Measurements from ENCODE around the gene CEP128. TPM values are rescaled to one million over a fixed set of nuclear protein-coding genes. Genes with fewer than 3 reads are reported as not detected.

The CEP128 gene
- total RNA-seq, 1 donor from 2014 or later: 4.1 TPM

DNA sequence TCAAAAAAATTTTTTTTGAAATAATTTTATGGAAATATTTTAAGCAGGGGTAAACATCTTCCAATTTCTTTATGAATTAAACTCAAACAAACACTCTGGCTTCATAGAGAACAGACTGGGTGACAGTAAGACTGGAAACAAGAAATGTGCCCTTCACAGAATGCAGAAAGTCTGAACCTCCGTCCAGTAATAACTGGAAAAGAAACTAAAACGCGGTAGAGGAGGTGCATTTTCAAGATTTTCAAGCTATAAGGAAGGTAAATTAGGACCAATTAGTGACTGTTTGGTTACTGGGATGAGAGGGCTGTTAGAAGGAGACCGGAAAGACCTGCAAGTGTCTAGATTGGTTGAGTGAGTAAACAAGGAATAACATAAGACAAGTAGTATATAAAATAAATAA lies 245.7 kb downstream of the CEP128 start:
- DNase-seq (ENCODE audit: extremely low read depth, low read depth, low spot score): no peak

DNA sequence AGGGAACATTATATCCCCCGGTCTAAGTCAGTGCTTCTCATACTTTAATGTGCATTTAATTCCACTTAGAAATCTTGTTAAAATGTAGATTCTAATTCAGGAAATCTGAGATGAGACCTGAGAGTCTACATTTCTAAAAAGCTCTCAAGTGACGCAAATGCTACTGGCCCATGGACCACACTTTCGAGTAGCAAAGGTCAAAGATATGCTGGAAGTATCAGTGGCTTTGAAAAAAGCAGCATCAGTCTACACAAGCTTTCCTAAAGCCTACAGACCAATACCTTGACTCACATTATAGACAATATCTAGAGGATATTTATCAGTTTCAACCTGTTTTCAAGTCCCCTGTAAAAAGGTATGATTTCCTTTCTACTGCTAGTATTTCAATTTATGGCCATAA lies 248.6 kb downstream of the CEP128 start:
- DNase-seq (ENCODE audit: extremely low read depth, low read depth, low spot score): no peak

DNA sequence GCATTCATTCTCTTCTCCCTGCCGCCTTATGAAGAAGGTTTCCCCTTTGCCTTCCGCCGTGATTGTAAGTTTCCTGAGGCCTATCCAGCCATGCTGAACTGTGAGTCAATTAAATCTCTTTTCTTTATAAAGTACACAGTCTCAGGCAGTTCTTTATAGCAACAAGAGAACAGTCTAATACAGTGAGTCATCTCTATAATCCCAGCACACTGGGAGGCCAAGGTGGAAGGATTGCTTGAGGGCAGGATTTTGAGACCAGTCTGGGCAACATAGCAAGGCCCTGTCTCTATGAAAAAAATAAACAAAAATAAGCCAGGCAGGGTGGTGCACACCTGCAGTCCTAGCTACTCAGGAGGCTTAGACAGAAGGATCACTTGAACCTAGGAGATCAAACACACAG lies 259.9 kb downstream of the CEP128 start:
- DNase-seq (ENCODE audit: extremely low read depth, low read depth, low spot score): no peak

DNA sequence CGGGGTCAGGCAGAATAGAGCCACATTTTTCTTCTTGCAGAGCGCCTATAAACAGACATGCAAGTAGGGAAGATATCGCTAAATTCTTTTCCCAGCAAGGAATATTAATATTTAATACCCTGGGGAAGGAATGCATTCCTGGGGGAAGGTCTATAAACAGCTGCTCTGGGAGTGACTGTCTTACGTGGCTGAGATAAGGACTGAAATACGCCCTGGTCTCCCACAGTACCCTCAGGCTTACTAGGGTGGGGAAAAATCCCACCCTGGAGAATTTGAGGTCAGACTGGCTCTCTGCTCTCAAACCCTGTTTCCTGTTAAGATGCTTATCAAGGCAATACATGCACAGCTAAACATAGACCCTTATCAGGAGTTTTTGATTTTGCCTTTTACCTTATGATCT lies 262.3 kb downstream of the CEP128 start:
- no peak for DNase-seq (ENCODE audit: extremely low read depth, low read depth, low spot score)

DNA sequence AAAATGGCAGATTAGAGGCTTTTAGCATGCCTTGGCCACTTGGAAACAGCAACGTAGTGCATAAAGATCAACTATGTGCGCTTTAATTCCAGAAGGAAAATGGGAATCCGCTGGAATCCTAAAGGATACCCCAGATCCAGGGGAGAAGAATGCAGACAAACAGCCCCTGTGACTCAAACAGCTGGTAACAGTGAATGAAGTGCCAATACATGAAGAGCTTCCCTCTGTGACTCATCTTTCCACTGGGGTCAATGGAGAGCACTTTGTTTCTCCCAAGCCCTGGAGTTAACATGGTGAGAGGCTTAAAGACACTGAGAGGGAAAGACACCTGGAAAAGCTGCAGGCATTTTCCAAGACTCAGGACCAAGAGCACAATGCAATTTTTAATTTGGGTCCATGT lies 263.1 kb downstream of the CEP128 start:
- DNase-seq (ENCODE audit: extremely low read depth, low read depth, low spot score): no peak

DNA sequence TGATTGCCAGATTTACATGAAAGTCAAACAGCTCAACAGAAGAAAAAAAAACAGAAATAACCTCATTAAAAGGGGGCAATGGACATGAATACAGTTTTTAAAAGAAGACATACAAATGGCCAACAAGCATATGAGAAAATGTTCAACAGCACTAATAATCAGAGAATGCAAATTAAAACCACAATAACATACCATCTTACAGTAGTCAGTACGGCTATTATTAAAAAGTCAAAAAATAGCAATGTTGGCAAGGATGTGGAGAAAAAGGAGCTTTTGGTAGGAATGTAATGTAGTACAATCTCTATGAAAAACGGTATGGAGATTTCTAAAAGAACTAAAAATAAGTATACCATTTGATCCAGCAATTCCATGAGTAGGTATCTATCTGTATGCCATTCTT lies 272.1 kb downstream of the CEP128 start:
- DNase-seq (ENCODE audit: extremely low read depth, low read depth, low spot score): no peak

DNA sequence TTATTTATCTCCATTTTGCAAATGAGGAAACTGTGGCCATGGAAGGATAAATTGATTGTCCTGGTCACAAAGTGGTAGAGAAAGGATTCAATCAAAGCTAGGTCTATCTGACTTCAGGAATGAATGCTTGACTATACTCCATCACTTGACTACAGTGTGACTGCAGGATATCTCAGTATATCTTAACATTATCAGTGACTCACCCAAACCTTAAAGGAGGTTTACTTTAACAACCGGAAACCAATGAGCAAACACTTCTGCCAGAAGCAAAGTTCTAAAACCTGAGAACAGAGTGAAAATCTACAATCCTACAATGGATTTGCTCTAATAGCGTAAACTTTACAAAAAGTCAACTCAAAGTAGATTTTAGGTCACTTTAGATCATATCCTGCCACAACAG lies 277.0 kb downstream of the CEP128 start:
- peak; percentile 55 for DNase-seq (ENCODE audit: extremely low read depth, low read depth, low spot score)

DNA sequence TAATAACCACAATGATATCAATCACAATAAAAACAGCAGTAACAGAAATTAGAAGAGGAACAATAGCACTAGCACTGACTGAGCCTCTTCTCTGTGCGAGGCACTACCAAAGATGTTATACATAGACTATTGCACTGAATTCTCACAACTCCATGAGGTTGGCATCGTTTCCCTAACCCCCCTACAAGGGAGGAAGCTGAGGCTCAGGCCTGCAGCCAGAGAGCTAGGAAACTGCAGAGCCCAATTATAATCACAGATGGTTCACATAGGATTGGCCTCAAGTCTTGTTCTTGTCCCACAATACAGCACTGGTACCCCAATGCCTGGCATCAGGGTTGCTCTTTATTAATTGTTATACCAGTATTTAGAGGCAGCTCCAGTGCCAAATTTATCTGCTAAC lies 278.0 kb downstream of the CEP128 start:
- no peak for DNase-seq (ENCODE audit: extremely low read depth, low read depth, low spot score)

DNA sequence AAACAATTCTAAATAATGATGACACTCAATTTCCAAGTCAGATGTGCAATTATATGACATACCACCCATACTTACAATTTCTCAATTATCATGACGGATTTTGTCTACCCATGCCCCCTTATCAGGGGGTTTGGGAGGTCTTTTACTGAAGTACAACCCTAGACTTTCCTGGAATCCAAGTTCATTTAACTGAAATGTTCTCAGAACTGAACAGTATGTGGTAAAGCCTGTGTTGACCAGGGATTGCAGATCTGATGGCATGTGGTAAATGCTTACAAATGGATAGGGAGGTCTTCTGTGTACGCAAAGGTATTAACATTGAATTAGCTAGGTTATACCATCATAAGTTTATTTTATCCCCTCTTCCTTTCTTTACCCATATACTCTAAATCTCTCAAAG lies 281.8 kb downstream of the CEP128 start:
- DNase-seq (ENCODE audit: extremely low read depth, low read depth, low spot score): no peak

DNA sequence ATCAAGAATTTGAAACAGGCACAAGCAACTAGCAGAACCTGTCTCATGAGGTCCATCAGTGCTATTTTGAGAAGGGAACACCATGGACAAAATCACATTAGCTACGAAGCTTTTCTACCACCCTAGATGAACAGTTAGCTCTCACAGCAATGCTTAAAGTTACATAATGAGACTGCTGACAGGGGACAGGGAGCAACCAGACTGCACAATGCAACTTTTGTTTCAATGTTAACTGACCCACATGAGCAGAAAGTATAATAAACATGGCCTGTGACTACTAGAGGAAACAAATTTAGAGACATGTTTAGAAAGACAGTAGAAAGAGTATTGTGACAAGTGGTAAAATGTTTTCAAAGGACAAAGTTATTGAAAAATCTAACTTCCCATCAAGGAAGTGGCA lies 282.8 kb downstream of the CEP128 start:
- DNase-seq (ENCODE audit: extremely low read depth, low read depth, low spot score): no peak

DNA sequence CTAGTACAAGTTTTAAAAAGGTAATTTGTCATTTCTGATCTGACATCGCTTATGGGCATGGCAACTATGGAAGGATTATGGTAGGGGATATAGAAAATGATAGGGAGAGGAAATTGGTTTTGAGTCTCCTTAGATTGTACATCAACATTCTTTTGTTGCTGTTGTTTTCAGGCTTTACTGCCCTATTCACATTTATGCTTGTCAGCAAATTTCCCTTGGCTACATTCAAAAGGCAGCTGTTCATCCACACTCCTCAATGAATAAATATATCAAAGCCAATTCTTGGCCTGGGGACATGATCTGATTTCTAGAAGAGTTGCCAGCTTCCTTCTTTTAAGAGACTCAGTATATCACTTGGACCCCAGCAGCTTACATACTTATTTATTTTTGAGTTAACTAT lies 283.4 kb downstream of the CEP128 start:
- DNase-seq (ENCODE audit: extremely low read depth, low read depth, low spot score): no peak

DNA sequence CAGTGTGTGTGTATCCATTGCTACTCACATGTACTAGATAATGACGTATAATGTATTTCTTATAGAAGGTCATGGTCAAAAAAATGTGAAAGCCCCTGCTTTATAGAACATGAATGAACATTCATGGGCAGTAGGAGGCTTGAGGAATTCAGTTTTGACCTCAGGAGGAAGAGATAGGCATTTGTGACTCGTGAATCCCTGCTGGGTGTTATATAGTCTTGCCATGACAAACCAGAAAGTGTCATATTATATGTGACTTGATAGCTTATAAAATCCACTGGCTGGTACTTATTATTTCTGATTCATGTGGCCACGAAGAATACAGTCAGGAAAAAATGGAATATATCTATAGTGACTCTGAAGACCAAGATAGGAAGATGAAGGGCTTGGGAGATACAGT lies 287.6 kb downstream of the CEP128 start:
- DNase-seq (ENCODE audit: extremely low read depth, low read depth, low spot score): no peak

DNA sequence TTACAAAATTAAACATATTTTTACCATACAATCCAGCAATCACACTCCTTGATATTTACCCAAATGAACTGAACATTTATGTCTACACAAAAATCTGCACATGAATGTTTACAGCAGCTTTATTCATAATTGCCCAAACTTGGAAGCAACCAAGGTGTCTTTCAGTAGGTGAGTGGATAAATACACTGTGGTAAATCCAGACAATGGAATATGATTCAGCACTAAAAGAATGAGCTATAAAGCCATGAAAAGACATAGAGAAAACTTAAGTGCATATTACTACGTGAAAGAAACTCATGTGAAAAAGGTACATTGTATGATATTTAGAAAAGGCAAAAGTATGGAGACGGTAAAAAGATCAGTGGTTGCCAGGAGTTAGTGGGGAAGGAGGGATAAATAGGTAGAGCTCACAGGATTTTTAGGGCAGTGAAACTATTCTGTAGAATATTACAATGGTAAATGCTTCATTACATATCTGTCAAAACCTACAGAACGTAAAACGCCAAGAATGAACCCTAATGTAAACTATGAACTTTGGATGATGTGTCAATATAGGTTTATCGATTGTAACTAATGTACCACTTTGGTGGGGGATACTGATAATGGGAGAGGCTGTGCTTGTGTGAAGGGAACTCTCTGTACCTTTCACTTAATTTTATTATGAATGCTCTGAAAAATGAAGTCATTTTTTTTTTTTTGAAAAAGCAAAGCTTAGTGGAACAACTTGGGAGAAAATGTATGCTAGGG lies 295.7 kb downstream of the CEP128 start:
- DNase-seq (ENCODE audit: extremely low read depth, low read depth, low spot score): no peak

DNA sequence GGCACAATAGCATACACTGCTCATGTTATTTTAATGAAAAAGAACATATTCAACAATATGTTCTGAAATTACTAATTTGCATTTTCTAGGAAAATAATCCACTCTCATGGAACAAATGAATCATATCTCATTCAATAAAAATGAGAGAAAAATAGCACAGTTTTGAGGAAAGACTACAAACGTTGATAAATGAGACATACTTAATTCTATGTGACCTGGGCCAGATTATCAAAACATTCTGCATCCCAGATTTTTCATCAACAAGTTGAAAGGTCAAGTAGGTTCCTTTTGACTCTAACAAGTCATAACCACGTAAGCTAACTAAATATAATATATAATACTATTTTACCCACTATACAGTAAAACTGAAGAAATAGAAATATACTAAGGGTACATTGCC lies 296.7 kb downstream of the CEP128 start:
- no peak for DNase-seq (ENCODE audit: extremely low read depth, low read depth, low spot score)

DNA sequence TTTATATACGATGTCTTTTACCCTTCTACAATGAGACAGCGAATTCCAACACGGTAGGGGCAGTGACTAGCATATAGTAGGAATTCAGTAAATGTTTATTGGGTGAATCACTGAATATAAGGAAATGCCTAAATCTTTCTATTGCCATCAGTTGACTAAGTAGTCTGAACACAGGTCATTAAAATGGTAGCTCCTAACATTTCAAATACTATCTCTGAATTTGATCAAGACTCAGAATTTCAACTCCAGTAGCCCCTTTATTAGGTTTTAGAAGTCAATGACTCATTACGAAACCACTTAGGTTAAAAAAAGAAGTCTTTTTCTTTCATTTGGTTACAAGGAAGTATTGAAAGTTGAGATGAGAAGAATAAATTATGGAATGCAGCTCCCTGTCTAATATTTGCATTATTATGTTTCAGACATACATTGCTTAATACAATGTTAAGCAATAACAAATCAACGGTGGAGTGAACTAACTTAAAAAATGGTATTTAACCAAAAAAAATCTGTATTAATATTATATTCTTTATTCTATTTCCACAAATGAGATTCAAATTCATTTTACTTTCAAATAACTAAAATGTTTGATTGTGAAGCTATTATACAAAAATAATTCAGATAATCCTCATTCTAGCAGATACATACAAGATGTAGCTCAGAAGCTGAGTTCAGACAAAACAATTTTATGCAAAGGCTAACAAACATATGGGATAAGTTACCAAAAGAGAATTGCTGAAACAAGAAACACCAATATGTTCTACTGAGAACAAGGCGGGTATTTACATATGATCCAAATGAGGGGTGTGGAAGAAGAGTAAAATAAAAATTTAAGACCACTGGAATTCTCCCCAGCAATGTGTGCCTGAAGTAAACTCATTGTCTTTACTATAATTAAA lies 302.7 kb downstream of the CEP128 start:
- DNase-seq (ENCODE audit: extremely low read depth, low read depth, low spot score): no peak

DNA sequence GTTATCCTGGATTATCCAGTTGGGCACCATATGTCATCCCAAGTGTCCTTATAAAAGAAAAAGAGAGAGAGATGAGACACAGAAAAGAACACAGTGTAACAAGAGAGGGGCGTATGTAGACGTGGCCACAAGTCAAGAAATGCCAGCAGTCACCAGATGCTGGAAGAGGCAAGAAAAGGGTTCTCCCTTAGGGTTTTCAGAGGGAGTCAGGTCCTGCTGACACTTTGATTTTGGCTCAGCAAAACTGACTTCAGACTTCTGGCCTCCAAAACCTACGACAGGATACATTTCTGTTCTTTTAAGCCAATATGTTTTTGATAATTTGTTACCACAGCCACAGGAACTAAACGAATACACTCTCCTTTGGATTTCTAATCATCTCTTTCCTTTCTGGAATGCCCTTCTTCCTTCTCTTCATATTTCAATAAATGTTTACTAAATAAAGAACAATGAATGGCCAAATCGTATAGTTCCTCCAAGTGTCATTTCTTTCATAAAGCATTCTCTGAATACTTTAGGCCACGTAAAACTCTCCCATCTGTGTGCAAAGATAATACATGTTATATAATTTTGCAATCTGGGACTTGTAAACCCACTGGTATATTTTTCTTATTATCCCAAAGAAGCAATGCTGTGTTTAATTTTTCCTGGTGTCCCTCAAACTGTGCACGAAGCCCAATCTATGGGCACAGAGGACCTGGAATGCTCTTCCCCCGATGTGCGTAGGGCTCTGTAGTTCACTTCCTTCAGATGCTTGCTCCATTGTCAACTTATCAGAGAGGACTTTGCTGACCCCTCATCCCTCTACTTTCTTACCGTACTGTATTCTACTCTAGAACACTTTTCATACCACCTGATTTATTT lies 303.6 kb downstream of the CEP128 start:
- no peak for DNase-seq (ENCODE audit: extremely low read depth, low read depth, low spot score)

DNA sequence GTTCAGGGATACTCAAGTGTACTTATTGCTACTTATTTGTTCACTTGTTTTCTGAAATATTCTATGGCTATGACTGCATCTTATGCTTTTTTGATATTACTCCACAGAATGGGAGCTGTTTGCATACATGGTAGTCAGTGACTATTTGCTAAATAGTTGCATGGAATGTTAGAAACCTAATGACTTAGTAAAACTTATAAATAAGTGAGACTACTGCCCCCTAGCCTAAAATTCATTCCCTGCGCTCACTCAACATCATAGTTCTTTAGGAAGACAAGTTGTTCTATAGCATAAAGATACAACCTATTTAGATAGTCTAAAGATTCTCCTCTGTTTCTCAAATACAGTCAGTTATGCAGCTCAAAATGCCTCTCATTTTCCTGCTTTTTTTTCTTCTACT lies 305.5 kb downstream of the CEP128 start:
- DNase-seq (ENCODE audit: extremely low read depth, low read depth, low spot score): no peak

DNA sequence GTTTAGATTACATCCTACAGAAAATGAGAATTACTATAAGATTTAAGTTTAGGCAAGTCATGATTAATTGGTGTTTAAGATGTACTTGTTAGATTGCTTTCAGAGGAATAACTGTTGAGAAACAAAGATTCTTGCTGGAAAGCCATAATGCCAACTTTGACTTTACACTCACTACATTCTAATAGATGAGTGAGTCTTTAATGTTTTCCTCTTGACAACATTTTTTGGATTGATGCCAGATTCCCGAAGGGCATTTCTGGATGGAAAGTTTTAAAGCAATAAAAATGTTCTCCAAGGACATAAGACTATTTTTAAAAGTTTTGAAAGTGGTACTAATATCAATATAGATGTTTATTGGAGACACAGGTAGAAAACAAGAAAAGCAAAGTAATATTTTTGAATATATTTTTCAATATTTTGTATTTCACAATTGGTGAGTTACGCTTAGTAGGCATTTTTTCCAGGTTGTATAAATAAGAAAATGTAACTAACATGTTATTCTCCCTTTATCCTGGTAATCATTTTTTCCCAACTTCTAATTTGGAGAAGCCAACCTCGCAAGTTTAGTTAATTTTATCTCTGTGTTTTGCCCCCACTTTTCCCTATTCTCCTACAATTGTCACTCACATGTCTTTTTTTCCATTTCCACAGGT lies 307.3 kb downstream of the CEP128 start:
- no peak for DNase-seq (ENCODE audit: extremely low read depth, low read depth, low spot score)

DNA sequence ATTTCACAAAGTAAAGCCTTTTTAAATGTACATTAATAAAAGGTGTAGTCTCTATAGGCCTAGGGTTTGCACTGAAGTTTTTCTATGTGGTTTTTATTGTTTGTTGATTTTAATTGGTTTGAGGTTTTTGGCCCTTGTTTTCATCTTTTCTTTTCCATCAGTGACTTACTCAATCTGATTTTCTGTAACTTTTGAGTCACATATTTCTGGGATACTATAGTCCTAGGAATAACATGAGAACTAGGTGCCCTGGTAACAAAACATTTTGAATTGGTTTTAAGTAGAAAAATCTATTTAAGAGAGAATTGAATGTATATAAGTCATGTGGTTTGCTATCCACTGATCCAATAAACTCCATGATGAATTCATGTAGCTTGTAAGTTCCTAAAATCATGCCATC lies 311.9 kb downstream of the CEP128 start:
- no peak for DNase-seq (ENCODE audit: extremely low read depth, low read depth, low spot score)

DNA sequence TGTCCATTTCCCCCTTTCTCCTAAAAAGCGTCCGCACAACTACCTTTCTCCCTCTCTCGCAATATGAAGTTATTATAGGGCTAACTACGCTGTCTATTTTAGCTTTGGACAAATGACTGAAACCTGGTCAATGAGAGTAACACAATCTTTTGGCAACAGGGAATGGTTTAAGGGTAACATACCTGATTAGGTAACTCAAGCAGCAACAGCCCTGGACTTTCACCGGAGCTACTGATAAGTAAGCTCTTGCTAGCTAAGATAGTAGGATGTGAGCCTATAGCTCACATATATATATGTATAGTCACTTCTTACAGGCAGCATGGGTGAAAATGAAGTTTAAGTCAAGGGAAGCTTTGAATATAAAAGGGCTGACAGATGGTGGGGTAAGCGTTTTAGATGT lies 313.0 kb downstream of the CEP128 start:
- no peak for DNase-seq (ENCODE audit: extremely low read depth, low read depth, low spot score)

DNA sequence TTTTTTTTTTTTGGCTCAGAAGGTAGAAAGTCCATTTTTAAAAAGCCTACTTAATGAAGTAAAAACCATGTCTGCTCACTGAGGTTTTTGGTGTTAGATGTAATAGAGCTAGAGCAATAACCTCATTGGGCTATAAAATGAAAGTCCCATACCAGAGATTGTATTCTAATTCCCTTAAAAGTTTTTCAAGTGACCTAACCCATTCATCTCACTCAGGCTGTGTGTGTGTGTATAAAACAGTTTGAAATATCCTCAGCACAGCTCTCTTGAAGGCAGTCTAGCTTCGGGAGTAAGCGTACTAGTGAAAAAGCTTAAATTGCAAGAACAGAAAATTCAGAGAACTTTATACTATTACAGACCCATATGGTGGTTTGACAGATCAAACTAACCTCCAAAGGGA lies 313.8 kb downstream of the CEP128 start:
- no peak for DNase-seq (ENCODE audit: extremely low read depth, low read depth, low spot score)
